Type B pancreatic cell (in vitro differentiated cells): ENCODE data around the gene RIN3. TPM values are rescaled to one million over a fixed set of nuclear protein-coding genes. Genes with fewer than 3 reads are reported as not detected.

ENCODE experiments used
- DNase-seq: peaks from one replicate; pipeline ENCODE4 v3.0.0; 2021; ENCODE audit warnings: mixed read lengths; ENCODE audit not compliant: unreplicated experiment; ENCODE audit errors: extremely low spot score
- H3K27ac Mint-ChIP-seq: 2 replicates; pipeline ENCODE4 v1.8.0; 2021; ENCODE audit warnings: mild to moderate bottlenecking, mixed read lengths
- H3K27me3 Mint-ChIP-seq: 2 replicates; pipeline ENCODE4 v1.8.0; 2021; ENCODE audit warnings: mixed read lengths
- H3K36me3 Mint-ChIP-seq: 2 replicates; pipeline ENCODE4 v1.8.0; 2021; ENCODE audit warnings: mixed read lengths
- H3K4me1 Mint-ChIP-seq: one replicate; pipeline ENCODE4 v1.8.0; 2021; ENCODE audit warnings: mixed read lengths; ENCODE audit not compliant: unreplicated experiment
- H3K4me3 Mint-ChIP-seq: 2 replicates; pipeline ENCODE4 v1.8.0; 2021; ENCODE audit warnings: mild to moderate bottlenecking, mixed read lengths
- H3K9me3 Mint-ChIP-seq: 2 replicates; pipeline ENCODE4 v1.8.0; 2021; ENCODE audit warnings: mixed read lengths
- total RNA-seq: library from RNA; stranded (reverse); gene quantifications from 2 replicates; pipeline ENCODE4 v1.2.1, GENCODE V29; 2021; ENCODE audit warnings: low replicate concordance
- TF ChIP-seq, protein P1 (sequence below): fragments of 200-600 bp; sonication (generic); conservative IDR thresholded peaks from 2 replicates; pipeline ENCODE4 v1.5.0; 2021; ENCODE audit warnings: antibody characterized with exemption, mild to moderate bottlenecking

RIN3 gene
- total RNA-seq, 1 donor from 2014 or later, result 12.9 TPM

DNA sequence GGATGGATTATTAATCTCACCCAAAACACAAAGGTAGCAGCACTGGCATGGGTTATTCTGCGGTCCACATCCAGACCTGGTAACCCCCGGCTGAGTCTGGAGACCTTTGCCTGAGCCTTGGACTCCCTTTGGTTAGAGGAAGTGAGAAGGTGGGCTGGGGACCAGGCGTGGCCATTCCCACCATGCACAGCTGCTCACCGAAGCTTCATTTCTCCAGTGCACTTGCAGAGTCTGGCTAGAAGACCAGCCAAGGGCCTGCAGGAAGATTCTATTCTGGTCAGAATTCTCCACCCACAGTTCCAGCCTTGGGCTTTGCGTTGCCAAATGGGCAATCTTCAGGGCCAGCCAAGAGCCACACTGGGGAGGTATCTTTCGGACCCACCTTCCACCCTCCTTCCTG is 161.8 kb downstream of the RIN3 start:
- Mint-ChIP-seq H3K9me3 (no peaks in the 10 kb centered on the region), H3K4me1 (no peaks in the 10 kb centered on the region)

DNA sequence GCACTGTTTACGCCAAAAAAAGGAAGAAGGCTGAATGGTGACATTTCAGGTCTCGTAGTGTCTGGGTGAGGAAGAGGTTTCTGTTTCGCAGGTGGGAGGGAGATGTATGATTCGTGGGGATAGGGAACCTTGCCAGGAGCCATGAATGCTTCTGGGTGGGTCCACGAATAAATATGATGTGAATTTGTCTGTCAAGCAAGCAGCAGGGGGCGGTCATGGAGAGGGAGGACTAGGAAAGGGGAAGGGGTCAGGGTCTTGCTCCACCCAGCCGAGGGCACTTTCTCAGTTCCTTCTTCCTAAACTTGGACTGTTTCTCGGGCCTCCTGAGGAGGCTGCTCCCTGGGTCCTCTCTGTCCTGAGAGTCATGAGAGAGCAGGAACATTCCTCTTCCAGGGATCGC is 162.4 kb downstream of the RIN3 start:
- Mint-ChIP-seq H3K4me1 (peaks cover under 1% of the 10 kb centered on the region), H3K27me3 (no peaks in the 10 kb centered on the region), H3K4me3 (no peak overlapping the region), H3K27ac (no peak overlapping the region), H3K36me3 (no peaks in the 10 kb centered on the region), H3K9me3 (no peaks in the 10 kb centered on the region)
- TF ChIP-seq, protein P1, sequence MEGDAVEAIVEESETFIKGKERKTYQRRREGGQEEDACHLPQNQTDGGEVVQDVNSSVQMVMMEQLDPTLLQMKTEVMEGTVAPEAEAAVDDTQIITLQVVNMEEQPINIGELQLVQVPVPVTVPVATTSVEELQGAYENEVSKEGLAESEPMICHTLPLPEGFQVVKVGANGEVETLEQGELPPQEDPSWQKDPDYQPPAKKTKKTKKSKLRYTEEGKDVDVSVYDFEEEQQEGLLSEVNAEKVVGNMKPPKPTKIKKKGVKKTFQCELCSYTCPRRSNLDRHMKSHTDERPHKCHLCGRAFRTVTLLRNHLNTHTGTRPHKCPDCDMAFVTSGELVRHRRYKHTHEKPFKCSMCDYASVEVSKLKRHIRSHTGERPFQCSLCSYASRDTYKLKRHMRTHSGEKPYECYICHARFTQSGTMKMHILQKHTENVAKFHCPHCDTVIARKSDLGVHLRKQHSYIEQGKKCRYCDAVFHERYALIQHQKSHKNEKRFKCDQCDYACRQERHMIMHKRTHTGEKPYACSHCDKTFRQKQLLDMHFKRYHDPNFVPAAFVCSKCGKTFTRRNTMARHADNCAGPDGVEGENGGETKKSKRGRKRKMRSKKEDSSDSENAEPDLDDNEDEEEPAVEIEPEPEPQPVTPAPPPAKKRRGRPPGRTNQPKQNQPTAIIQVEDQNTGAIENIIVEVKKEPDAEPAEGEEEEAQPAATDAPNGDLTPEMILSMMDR, result no peak
- DNase-seq, result no peak

More for the DNA sequence above, 161.8 kb downstream of the RIN3 start:
- H3K27me3 Mint-ChIP-seq, result no peaks in the 10 kb centered on the region
- H3K27ac Mint-ChIP-seq, result no peak overlapping the region
- H3K36me3 Mint-ChIP-seq, result no peaks in the 10 kb centered on the region
- DNase-seq, result no peak
- H3K4me3 Mint-ChIP-seq, result no peak overlapping the region
- TF ChIP-seq, protein P1, result no peak

DNA sequence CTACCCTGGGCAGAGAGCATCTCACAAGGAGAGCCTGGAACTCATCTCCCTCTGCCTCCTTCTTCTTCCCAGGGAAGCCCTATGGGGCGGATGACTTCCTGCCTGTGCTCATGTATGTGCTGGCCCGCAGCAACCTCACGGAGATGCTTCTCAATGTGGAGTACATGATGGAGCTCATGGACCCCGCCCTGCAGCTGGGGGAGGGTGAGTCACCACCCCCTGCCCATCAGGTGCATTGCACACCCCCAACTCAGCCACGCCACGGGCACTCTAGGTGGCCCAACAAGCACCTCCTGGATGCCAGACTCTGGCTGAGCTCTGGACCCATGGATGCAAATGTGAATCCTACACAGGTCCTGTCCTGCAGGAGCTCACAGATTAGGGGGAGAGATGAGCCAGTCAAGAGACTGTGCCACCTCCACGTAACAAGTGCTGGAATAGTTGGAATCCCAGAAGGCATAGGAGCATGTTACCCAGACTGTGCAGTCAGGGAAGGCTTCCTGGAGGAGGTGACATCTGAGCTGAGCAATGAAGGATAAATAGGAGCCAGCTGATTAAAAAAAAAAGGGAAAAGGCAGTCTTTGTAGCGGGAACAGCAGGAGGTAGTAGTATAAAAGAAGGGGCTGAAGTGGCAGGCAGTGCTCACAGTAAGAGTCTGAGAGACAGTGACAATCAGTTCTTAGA is 163.0 kb downstream of the RIN3 start:
- H3K27ac Mint-ChIP-seq, result no peak overlapping the region
- no peak overlapping the region for H3K4me3 Mint-ChIP-seq
- peaks cover 7% of the 10 kb centered on the region for H3K4me1 Mint-ChIP-seq
- DNase-seq, result no peak
- H3K27me3 Mint-ChIP-seq, result no peaks in the 10 kb centered on the region
- no peaks in the 10 kb centered on the region for H3K9me3 Mint-ChIP-seq
- no peaks in the 10 kb centered on the region for H3K36me3 Mint-ChIP-seq
- TF ChIP-seq, protein P1, result no peak

DNA sequence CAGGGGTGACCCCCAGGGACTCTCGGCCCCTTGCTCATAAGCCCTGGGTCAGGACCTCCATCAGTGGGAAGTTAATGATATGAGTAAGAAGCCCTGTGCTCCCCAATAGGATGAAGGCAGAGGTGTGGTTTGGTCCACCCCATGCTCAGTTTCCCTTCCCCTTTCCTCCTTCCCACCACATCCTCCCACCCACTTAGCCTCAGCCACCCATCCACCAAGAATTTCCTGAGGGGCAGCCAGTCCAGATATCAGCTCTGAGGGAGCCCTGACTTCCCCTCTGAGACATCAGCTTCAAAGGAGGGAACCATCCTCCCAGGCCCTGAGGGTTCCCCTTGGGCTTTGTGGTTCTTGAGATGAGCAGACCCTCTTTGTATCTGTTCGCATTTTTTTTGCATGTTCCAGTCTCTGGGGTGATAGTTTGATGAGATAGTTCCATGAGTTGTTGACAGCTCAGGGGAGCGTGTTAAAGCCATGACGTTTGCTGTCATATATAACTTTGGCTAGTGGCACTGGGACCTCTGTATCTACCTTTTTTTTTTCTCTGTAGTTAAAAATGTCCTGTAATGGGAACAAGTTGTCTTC is 163.6 kb downstream of the RIN3 start:
- peaks cover 7% of the 10 kb centered on the region for H3K4me1 Mint-ChIP-seq
- H3K27ac Mint-ChIP-seq, result no peak overlapping the region
- H3K27me3 Mint-ChIP-seq, result no peaks in the 10 kb centered on the region
- H3K4me3 Mint-ChIP-seq, result no peak overlapping the region
- H3K36me3 Mint-ChIP-seq, result no peaks in the 10 kb centered on the region
- no peaks in the 10 kb centered on the region for H3K9me3 Mint-ChIP-seq
- TF ChIP-seq, protein P1, result no peak
- DNase-seq, result no peak

DNA sequence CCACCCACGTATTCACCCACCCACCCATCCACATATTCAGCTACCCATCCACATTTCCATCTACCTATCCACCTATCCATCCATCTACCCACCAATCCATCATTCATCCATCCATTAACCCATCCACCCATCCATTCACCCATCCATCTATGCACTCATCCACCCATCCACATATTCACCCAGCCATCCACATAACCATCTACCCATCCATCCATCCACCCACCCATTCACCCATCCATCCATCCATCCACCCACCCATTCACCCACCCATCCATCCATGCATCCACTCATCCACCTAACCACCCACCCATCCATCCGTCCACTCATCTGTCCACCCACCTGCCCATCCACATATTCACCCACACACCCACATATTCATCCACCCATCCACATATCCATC is 164.4 kb downstream of the RIN3 start:
- H3K4me1 Mint-ChIP-seq, result peaks cover 7% of the 10 kb centered on the region
- H3K9me3 Mint-ChIP-seq, result no peaks in the 10 kb centered on the region
- H3K4me3 Mint-ChIP-seq, result no peak overlapping the region
- H3K36me3 Mint-ChIP-seq, result no peaks in the 10 kb centered on the region
- no peaks in the 10 kb centered on the region for H3K27me3 Mint-ChIP-seq
- TF ChIP-seq, protein P1, result no peak
- no peak for DNase-seq
- H3K27ac Mint-ChIP-seq, result no peak overlapping the region
